Fibroblast of the aortic adventitia (primary cell): ENCODE data around the gene MAN2B2. TPM values are rescaled to one million over a fixed set of nuclear protein-coding genes. Genes with fewer than 3 reads are reported as not detected.

ENCODE experiments used
- DNase-seq: peaks from one replicate; pipeline ENCODE4 v3.0.0-alpha.2; 2010; ENCODE audit warnings: low read depth
- H3K4me3 ChIP-seq: 2 replicates; pipeline ENCODE4 v1.5.1; 2011; ENCODE audit warnings: low read depth, mild to moderate bottlenecking, control low read depth, low read length, moderate library complexity
- total RNA-seq: library from RNA; depleted of rRNA; stranded (reverse); fragments of >200 nt; gene quantifications from 2 replicates; pipeline ENCODE4 v1.2.3, GENCODE V29; 2012; ENCODE audit warnings: low replicate concordance
- TF ChIP-seq, protein P1 (sequence below): IDR thresholded peaks from 2 replicates; pipeline ENCODE4 v1.5.1; 2011; ENCODE audit warnings: mild to moderate bottlenecking, low read length, control low read depth, inconsistent platforms; ENCODE audit not compliant: insufficient read depth

Gene MAN2B2
- total RNA-seq, 1 donor, result 25.9 TPM

DNA sequence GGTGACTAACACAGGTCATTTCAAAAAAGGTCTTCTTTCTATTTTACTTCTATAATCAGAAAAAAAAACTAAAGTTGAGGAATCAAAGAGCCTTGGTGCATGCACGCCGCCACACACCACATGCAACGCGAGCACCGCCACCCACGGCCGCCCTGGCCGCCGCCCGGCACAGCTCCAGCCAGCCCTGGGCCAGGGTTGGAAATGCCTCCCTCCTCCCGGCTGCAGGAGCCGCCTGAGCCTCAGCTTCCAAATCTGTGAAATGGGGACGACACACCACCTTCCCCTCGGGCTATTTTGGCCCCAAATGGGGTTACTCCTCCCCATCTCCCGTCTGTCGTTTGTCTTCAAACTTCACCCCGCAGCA is 39.7 kb upstream of the MAN2B2 start:
- TF ChIP-seq, protein P1, sequence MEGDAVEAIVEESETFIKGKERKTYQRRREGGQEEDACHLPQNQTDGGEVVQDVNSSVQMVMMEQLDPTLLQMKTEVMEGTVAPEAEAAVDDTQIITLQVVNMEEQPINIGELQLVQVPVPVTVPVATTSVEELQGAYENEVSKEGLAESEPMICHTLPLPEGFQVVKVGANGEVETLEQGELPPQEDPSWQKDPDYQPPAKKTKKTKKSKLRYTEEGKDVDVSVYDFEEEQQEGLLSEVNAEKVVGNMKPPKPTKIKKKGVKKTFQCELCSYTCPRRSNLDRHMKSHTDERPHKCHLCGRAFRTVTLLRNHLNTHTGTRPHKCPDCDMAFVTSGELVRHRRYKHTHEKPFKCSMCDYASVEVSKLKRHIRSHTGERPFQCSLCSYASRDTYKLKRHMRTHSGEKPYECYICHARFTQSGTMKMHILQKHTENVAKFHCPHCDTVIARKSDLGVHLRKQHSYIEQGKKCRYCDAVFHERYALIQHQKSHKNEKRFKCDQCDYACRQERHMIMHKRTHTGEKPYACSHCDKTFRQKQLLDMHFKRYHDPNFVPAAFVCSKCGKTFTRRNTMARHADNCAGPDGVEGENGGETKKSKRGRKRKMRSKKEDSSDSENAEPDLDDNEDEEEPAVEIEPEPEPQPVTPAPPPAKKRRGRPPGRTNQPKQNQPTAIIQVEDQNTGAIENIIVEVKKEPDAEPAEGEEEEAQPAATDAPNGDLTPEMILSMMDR, result no peak
- H3K4me3 ChIP-seq, result no peak overlapping the region
- no peak for DNase-seq

DNA sequence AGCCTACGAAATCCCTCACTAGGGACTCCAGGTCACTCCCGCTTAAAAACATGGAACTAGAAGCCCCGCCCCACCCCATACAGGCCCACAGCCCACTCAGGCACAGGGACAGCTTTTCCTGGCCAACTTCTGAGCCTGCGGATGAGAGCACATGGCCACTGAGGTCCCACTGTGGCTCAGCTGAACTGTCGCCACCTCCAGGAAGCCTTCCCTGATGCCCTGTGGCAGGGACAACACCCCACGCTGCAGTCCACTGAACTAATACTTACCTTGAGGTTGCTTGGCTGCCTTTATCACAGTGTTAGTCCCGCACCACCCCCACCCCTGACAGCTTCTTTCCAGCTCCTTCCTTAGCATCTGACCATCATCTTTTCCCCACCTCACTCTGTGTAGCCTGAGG is 39.3 kb upstream of the MAN2B2 start:
- TF ChIP-seq, protein P1, result no peak
- DNase-seq, result no peak
- no peak overlapping the region for H3K4me3 ChIP-seq

DNA sequence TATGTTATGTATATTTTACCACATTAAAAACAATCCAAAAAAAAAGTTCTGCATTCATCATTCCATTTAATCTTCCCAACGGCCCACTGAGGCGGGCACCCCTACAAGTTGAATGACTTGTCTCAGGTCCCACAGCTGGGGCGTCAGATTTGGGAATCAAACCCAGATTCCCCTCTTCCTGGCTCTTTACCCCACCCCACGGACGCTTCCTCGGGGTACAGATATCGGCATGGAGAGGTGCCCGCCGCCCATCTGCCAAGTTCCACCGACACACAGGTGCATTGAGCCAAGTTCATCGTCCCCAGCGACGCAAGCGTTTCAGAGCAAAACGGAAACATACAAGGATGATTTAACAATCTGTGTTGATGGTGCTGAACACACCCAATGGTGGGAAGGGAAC is 36.9 kb upstream of the MAN2B2 start:
- TF ChIP-seq, protein P1, result no peak
- DNase-seq, result no peak
- no peak overlapping the region for H3K4me3 ChIP-seq

DNA sequence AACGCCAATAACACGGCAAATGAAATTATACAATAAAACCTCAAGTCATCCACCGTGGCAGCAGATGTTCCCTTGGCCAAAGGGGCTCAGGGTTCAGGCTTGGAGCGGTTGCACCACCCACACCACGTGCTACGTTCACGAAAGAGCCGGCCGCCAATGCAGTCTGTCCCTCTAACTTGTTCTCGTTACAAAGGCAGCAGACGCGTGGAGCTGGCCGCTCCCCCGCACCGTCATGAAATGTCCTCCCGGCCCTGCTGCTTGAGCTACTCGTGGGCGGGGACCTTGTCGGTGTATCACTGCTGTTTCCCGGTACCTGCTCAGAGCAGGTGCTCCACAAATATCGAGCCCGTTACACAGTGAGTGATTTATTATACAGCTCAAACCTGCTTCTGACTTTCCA is 36.4 kb upstream of the MAN2B2 start:
- DNase-seq, result no peak

DNA sequence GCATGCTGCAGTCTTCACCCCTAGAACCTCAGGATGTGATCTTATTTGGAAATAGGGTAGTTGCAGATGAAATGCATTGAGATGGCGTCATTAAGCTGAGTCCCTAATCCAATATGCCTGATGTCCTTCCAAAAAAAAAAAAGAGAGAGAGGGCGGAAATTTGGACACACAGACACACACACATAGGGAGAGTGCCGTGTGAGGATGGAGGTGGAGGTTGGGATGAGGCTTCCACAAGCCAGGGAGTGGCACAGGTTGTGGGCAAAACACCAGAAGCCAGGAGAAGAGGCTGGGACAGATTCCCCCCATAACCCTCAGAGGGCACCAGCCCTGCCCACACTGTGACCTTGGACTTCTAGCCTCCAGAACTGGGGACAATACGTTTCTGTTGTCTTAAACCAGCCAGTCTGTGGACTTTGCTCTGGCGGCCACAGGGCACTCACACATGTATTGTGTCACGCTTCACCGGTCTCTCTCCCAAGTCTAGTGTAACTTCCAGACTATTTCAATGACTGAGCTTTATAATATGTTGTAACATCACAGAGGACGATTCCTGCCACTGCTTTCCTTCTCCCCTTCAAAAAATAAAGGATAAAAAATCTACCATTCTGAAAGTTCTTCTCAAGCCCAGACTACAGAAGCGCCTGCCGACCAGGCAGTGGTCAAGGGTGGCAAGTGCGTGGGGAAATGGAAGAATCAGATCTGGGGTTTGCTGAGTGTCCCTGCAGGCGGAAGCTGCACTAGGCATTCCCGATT is 35.8 kb upstream of the MAN2B2 start:
- TF ChIP-seq, protein P1, result no peak
- no peak for DNase-seq
- H3K4me3 ChIP-seq, result no peak overlapping the region

More for the DNA sequence above, 36.4 kb upstream of the MAN2B2 start:
- H3K4me3 ChIP-seq, result no peak overlapping the region
- TF ChIP-seq, protein P1, result no peak

DNA sequence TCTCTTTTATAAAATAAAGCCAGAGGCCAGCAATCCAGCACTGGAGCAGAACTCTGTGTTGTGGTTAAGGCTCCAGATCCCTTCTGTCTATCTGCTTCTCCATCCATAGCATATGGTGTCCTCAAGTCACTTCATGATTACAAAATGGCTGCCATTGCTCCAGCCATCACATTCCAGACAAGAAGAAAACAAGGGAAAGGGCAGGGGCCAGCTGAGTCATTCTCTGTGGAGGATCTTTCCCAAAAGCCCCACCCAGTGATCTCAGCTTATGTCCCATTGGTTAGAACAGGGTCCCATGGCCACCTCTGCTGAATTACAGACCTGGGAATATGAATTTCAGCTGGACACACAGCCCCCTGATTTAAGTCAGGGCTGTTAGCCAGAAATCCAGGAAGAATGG is 34.1 kb upstream of the MAN2B2 start:
- DNase-seq, result no peak
- H3K4me3 ChIP-seq, result no peak overlapping the region
- TF ChIP-seq, protein P1, result no peak

DNA sequence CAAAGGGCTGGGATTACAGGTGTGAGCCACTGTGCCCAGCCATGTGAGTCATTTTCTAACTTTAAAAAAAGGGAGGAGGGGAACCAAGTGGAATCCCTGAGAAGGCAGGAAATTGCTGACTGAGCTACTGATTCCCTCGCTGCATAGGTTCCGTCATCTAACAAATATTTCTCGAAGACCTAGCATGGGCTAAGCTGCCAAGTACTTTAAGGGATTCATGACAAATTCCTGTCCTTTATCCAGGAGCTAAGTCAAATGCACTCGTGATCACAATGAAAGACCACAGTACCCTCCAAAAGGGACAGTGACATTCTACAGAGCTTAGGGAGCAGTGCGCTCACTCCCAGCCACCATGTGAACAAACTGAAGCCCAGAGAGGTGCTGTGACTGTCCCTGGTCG is 33.2 kb upstream of the MAN2B2 start:
- TF ChIP-seq, protein P1, result no peak
- no peak overlapping the region for H3K4me3 ChIP-seq
- DNase-seq, result no peak
